Stimulated activated naive CD8-positive, alpha-beta T cell treated with anti-CD3 and anti-CD28 coated beads, Interleukin-15, Interleukin-2, amounts not matched to agents 100 ng/mL and 50 ng/mL, for 24 hours (primary cell): ENCODE results near the gene SCYGR5.
"Not testable (repeated sequence)": the region's sequence is repeated elsewhere in the genome, so short reads cannot be mapped to it uniquely, and the experiment has no call there.

Experiments used
- H3K27ac Mint-ChIP-seq: one replicate; pipeline ENCODE4 v1.8.0; 2021; ENCODE audit warnings: mild to moderate bottlenecking, mixed read lengths
- H3K27me3 Mint-ChIP-seq: one replicate; pipeline ENCODE4 v1.8.0; 2021; ENCODE audit warnings: mixed read lengths
- H3K36me3 Mint-ChIP-seq: one replicate; pipeline ENCODE4 v1.8.0; 2021; ENCODE audit warnings: low read depth, mixed read lengths
- H3K4me1 Mint-ChIP-seq: one replicate; pipeline ENCODE4 v1.8.0; 2021; ENCODE audit warnings: low read depth, mixed read lengths
- H3K4me3 Mint-ChIP-seq: one replicate; pipeline ENCODE4 v1.8.0; 2021; ENCODE audit warnings: mild to moderate bottlenecking, mixed read lengths
- H3K9me3 Mint-ChIP-seq: one replicate; pipeline ENCODE4 v1.8.0; 2021; ENCODE audit warnings: mixed read lengths

SCYGR5 gene

GRCh38 chr2:227666631-227667170, at the start of gene SCYGR5:
Gene SCYGR5 (plus strand): TSS chr2:227666804. CDS start chr2:227666804, 0 bp downstream.
- H3K27me3 Mint-ChIP-seq, H3K36me3 Mint-ChIP-seq, H3K9me3 Mint-ChIP-seq, H3K4me1 Mint-ChIP-seq, H3K4me3 Mint-ChIP-seq, H3K27ac Mint-ChIP-seq: not testable (repeated sequence)

- no peaks in the 10 kb centered on the region for H3K9me3 Mint-ChIP-seq
- H3K4me3 Mint-ChIP-seq = no peak within 1 kb of the TSS
- H3K27ac Mint-ChIP-seq = no peak within 1 kb of the TSS
- H3K27me3 Mint-ChIP-seq = peaks cover 18% of the 10 kb centered on the region
- H3K4me1 Mint-ChIP-seq = no peaks in the 10 kb centered on the region
- no peaks in the 10 kb centered on the region for H3K36me3 Mint-ChIP-seq
Observed at GRCh38 chr2:227617316-227618230, 49.0 kb upstream of the SCYGR5 start, which contains the start of gene SCYGR4. Gene SCYGR4 (plus strand): TSS chr2:227617498. CDS start chr2:227617498, 0 bp downstream.

- Mint-ChIP-seq H3K9me3 (no peaks in the 10 kb centered on the region), H3K27me3 (no peaks in the 10 kb centered on the region), H3K4me3 (no peak overlapping the region), H3K4me1 (no peaks in the 10 kb centered on the region), H3K27ac (no peak overlapping the region), H3K36me3 (no peaks in the 10 kb centered on the region)
Observed at GRCh38 chr2:227623226-227623625, 43.4 kb upstream of the SCYGR5 start.

- Mint-ChIP-seq H3K9me3 (no peaks in the 10 kb centered on the region), H3K36me3 (no peaks in the 10 kb centered on the region), H3K4me1 (no peaks in the 10 kb centered on the region), H3K4me3 (no peak overlapping the region), H3K27me3 (peaks cover 18% of the 10 kb centered on the region), H3K27ac (no peak overlapping the region)
Observed at GRCh38 chr2:227625420-227625819, 41.2 kb upstream of the SCYGR5 start.

- H3K4me3 Mint-ChIP-seq = no peak overlapping the region
- no peaks in the 10 kb centered on the region for H3K4me1 Mint-ChIP-seq
- H3K36me3 Mint-ChIP-seq = no peaks in the 10 kb centered on the region
- H3K27ac Mint-ChIP-seq = no peak overlapping the region
- no peaks in the 10 kb centered on the region for H3K9me3 Mint-ChIP-seq
- peaks cover 29% of the 10 kb centered on the region for H3K27me3 Mint-ChIP-seq
Observed at GRCh38 chr2:227626580-227627151, 39.9 kb upstream of the SCYGR5 start.

GRCh38 chr2:227627769-227628168, 38.8 kb upstream of the SCYGR5 start:
- Mint-ChIP-seq H3K4me3 (no peak overlapping the region), H3K9me3 (no peaks in the 10 kb centered on the region), H3K4me1 (no peaks in the 10 kb centered on the region), H3K36me3 (no peaks in the 10 kb centered on the region), H3K27ac (no peak overlapping the region), H3K27me3 (peaks cover 34% of the 10 kb centered on the region)

- no peaks in the 10 kb centered on the region for H3K9me3 Mint-ChIP-seq
- no peak overlapping the region for H3K4me3 Mint-ChIP-seq
- H3K4me1 Mint-ChIP-seq = no peaks in the 10 kb centered on the region
- H3K27me3 Mint-ChIP-seq = peaks cover 35% of the 10 kb centered on the region
- no peaks in the 10 kb centered on the region for H3K36me3 Mint-ChIP-seq
- no peak overlapping the region for H3K27ac Mint-ChIP-seq
Observed at GRCh38 chr2:227629435-227629834, 37.2 kb upstream of the SCYGR5 start.

- H3K9me3 Mint-ChIP-seq = no peaks in the 10 kb centered on the region
- no peaks in the 10 kb centered on the region for H3K36me3 Mint-ChIP-seq
- H3K27ac Mint-ChIP-seq = no peak overlapping the region
- H3K27me3 Mint-ChIP-seq = peaks cover 38% of the 10 kb centered on the region
- no peaks in the 10 kb centered on the region for H3K4me1 Mint-ChIP-seq
- H3K4me3 Mint-ChIP-seq = no peak overlapping the region
Observed at GRCh38 chr2:227630322-227630721, 36.3 kb upstream of the SCYGR5 start.

GRCh38 chr2:227632827-227633226, 33.8 kb upstream of the SCYGR5 start:
- H3K4me1 Mint-ChIP-seq = no peaks in the 10 kb centered on the region
- H3K27ac Mint-ChIP-seq = no peak overlapping the region
- H3K4me3 Mint-ChIP-seq = no peak overlapping the region
- no peaks in the 10 kb centered on the region for H3K9me3 Mint-ChIP-seq
- H3K27me3 Mint-ChIP-seq = peaks cover 38% of the 10 kb centered on the region
- no peaks in the 10 kb centered on the region for H3K36me3 Mint-ChIP-seq

GRCh38 chr2:227634201-227634600, 32.4 kb upstream of the SCYGR5 start:
- no peak overlapping the region for H3K27ac Mint-ChIP-seq
- H3K4me1 Mint-ChIP-seq = no peaks in the 10 kb centered on the region
- peaks cover 30% of the 10 kb centered on the region for H3K27me3 Mint-ChIP-seq
- no peaks in the 10 kb centered on the region for H3K36me3 Mint-ChIP-seq
- H3K4me3 Mint-ChIP-seq = no peak overlapping the region
- no peaks in the 10 kb centered on the region for H3K9me3 Mint-ChIP-seq

GRCh38 chr2:227642656-227643055, 23.9 kb upstream of the SCYGR5 start:
- Mint-ChIP-seq H3K4me1 (no peaks in the 10 kb centered on the region), H3K9me3 (no peaks in the 10 kb centered on the region), H3K27me3 (peaks cover 6% of the 10 kb centered on the region), H3K27ac (no peak overlapping the region), H3K4me3 (no peak overlapping the region), H3K36me3 (no peaks in the 10 kb centered on the region)

GRCh38 chr2:227643990-227644551, 22.5 kb upstream of the SCYGR5 start:
- Mint-ChIP-seq H3K9me3 (no peaks in the 10 kb centered on the region), H3K27me3 (peaks cover 6% of the 10 kb centered on the region), H3K4me3 (no peak overlapping the region), H3K36me3 (no peaks in the 10 kb centered on the region), H3K4me1 (no peaks in the 10 kb centered on the region), H3K27ac (no peak overlapping the region)

GRCh38 chr2:227653419-227653818, 13.2 kb upstream of the SCYGR5 start:
- H3K4me3 Mint-ChIP-seq = no peak overlapping the region
- peaks cover 10% of the 10 kb centered on the region for H3K27me3 Mint-ChIP-seq
- H3K9me3 Mint-ChIP-seq = no peaks in the 10 kb centered on the region
- H3K36me3 Mint-ChIP-seq = no peaks in the 10 kb centered on the region
- H3K27ac Mint-ChIP-seq = no peak overlapping the region
- peaks cover 4% of the 10 kb centered on the region for H3K4me1 Mint-ChIP-seq

GRCh38 chr2:227654426-227654825, 12.2 kb upstream of the SCYGR5 start:
- H3K36me3 Mint-ChIP-seq = no peaks in the 10 kb centered on the region
- no peak overlapping the region for H3K4me3 Mint-ChIP-seq
- peaks cover 10% of the 10 kb centered on the region for H3K27me3 Mint-ChIP-seq
- no peaks in the 10 kb centered on the region for H3K9me3 Mint-ChIP-seq
- no peak overlapping the region for H3K27ac Mint-ChIP-seq
- peaks cover 4% of the 10 kb centered on the region for H3K4me1 Mint-ChIP-seq

GRCh38 chr2:227655454-227655853, 11.2 kb upstream of the SCYGR5 start:
- Mint-ChIP-seq H3K27ac (no peak overlapping the region), H3K4me3 (no peak overlapping the region), H3K4me1 (peaks cover 4% of the 10 kb centered on the region), H3K36me3 (no peaks in the 10 kb centered on the region), H3K27me3 (peaks cover 10% of the 10 kb centered on the region), H3K9me3 (no peaks in the 10 kb centered on the region)
